ENCODE measurements around the gene FABP7.

The FABP7 gene

GRCh38 chr6:122758927-122759334 is 20.6 kb upstream of the FABP7 start:
- DNase-seq (ENCODE audit: low read depth): no peak

- DNase-seq (ENCODE audit: low read depth): no peak
Measured at GRCh38 chr6:122760330-122760729, 19.2 kb upstream of the FABP7 start.

- no peak for DNase-seq (ENCODE audit: low read depth)
Measured at GRCh38 chr6:122766256-122766655, 13.3 kb upstream of the FABP7 start.

GRCh38 chr6:122770835-122771601 is 8.5 kb upstream of the FABP7 start:
- no peak for DNase-seq (ENCODE audit: low read depth)

GRCh38 chr6:122772724-122773415 is 6.6 kb upstream of the FABP7 start:
- DNase-seq (ENCODE audit: low read depth): no peak

- DNase-seq (ENCODE audit: low read depth): no peak
Measured at GRCh38 chr6:122775975-122776374, 3.5 kb upstream of the FABP7 start.

- no peak for DNase-seq (ENCODE audit: low read depth)
Measured at GRCh38 chr6:122778302-122778701, 1.2 kb upstream of the FABP7 start.

- DNase-seq (ENCODE audit: low read depth): no peak
Measured at GRCh38 chr6:122778985-122779661, 393 bp upstream of the FABP7 start.

- no peak for DNase-seq (ENCODE audit: low read depth)
Measured at GRCh38 chr6:122780114-122780513, 598 bp downstream of the FABP7 start.

GRCh38 chr6:122781716-122782115 is 2.2 kb downstream of the FABP7 start:
- no peak for DNase-seq (ENCODE audit: low read depth)

GRCh38 chr6:122783401-122783800 is 3.9 kb downstream of the FABP7 start:
- DNase-seq (ENCODE audit: low read depth): no peak

- DNase-seq (ENCODE audit: low read depth): no peak
Measured at GRCh38 chr6:122785891-122786290, 6.4 kb downstream of the FABP7 start.

- no peak for DNase-seq (ENCODE audit: low read depth)
Measured at GRCh38 chr6:122787721-122788120, 8.2 kb downstream of the FABP7 start.

GRCh38 chr6:122788208-122788607 is 8.7 kb downstream of the FABP7 start:
- DNase-seq (ENCODE audit: low read depth): no peak

GRCh38 chr6:122788663-122789181 is 9.2 kb downstream of the FABP7 start:
- no peak for DNase-seq (ENCODE audit: low read depth)

- no peak for DNase-seq (ENCODE audit: low read depth)
Measured at GRCh38 chr6:122789182-122790027, 9.9 kb downstream of the FABP7 start, which contains the start of gene SMPDL3A. TSS of gene SMPDL3A (plus strand) at chr6:122789258. CDS start at chr6:122789347, 89 bp downstream.

GRCh38 chr6:122790028-122790422 is 10.5 kb downstream of the FABP7 start:
- DNase-seq (ENCODE audit: low read depth): no peak

GRCh38 chr6:122790423-122791309 is 11.2 kb downstream of the FABP7 start:
- no peak for DNase-seq (ENCODE audit: low read depth)

GRCh38 chr6:122791310-122791679 is 11.8 kb downstream of the FABP7 start:
- no peak for DNase-seq (ENCODE audit: low read depth)

GRCh38 chr6:122792766-122793165 is 13.2 kb downstream of the FABP7 start:
- DNase-seq (ENCODE audit: low read depth): no peak

GRCh38 chr6:122797537-122797936 is 18.0 kb downstream of the FABP7 start:
- no peak for DNase-seq (ENCODE audit: low read depth)

All from activated T-helper 1 cell treated with Interleukin-2 at 50 U/mL for 16 hours (primary cell).